Subcutaneous adipose tissue (tissue), 4 donors: ENCODE measurements around the gene ZNF845. TPM values are rescaled to one million over a fixed set of nuclear protein-coding genes. Genes with fewer than 3 reads are reported as not detected.

Experiments used
- total RNA-seq, 4 donors: library from RNA; depleted of rRNA; stranded (reverse); fragments of >200 nt; gene quantifications; one replicate each; pipeline ENCODE4 v1.1.0, GENCODE V29; 2016
- TF ChIP-seq, protein P1 (sequence below): fragments of 450-650 bp; IDR thresholded peaks from one replicate; pipeline ENCODE4 v1.5.1; 2016; ENCODE audit warnings: low read depth, mild to moderate bottlenecking, control low read depth, antibody characterized with exemption, moderate library complexity

ZNF845 gene
- total RNA-seq = 1 to 10 TPM; 7.5 to 9.8 (median 8.4) TPM

GRCh38 chr19:53333463-53334449 lies at the start of gene ZNF845:
ZNF845 (plus strand) TSS chr19:53333749; CDS start chr19:53341308, 7,559 bp downstream.
- TF ChIP-seq, protein P1, sequence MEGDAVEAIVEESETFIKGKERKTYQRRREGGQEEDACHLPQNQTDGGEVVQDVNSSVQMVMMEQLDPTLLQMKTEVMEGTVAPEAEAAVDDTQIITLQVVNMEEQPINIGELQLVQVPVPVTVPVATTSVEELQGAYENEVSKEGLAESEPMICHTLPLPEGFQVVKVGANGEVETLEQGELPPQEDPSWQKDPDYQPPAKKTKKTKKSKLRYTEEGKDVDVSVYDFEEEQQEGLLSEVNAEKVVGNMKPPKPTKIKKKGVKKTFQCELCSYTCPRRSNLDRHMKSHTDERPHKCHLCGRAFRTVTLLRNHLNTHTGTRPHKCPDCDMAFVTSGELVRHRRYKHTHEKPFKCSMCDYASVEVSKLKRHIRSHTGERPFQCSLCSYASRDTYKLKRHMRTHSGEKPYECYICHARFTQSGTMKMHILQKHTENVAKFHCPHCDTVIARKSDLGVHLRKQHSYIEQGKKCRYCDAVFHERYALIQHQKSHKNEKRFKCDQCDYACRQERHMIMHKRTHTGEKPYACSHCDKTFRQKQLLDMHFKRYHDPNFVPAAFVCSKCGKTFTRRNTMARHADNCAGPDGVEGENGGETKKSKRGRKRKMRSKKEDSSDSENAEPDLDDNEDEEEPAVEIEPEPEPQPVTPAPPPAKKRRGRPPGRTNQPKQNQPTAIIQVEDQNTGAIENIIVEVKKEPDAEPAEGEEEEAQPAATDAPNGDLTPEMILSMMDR = no peak

GRCh38 chr19:53285087-53285486 lies 48.5 kb upstream of the ZNF845 start:
- TF ChIP-seq, protein P1 = no peak

GRCh38 chr19:53290758-53291549 lies 42.6 kb upstream of the ZNF845 start:
- TF ChIP-seq, protein P1 = no peak

DNA sequence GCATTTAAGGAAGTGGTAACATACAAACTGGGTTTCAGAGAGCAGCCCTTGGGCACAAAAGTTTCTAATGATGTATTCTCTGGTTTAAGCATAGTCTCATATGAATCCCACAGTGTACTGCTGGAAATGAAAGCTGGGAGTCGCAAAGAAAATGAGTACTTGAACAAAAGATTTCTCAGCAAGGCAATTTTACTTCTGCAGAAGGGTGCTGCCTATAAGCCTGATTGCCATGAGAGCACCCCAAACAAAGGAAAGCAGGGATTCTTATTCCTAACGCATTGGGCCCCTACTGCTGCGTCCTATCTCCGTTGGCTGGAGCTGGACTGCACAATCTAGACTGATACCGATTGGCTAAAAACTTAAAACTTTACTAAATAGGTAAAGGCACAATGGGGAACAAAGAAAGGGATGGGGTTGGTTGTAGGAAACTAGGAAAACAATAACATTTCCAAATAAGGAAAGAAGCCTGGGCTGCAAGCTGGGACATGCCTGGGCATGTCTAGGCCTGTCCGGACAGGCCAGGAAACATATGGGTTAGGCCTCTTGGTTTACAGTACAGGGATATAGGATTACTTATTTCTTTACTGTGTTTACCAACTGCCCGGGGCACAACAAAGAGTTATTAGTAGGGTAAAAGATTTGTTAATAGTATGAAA lies 38.6 kb upstream of the ZNF845 start:
- TF ChIP-seq, protein P1 = no peak

- TF ChIP-seq, protein P1 = no peak
Observed at GRCh38 chr19:53308339-53308811, 25.2 kb upstream of the ZNF845 start.

DNA sequence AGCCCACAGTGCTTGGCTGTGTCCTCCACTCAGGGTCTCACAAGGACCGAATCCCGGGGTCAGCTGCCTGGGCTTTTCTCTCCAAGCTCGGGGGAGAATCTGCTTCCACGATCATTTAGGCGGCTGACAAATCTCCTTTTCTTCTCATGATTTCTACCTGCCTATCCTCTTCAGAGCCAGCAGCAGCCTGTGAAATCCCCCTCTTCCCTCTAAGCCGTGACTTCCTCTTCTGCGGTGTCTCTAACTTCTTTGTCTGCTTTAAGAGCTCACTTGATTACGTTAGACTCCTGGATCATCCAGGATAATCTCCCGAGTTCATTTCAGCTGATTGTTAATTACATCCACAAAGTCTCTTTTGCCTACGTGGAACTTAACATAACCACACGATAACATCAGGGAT lies 22.5 kb upstream of the ZNF845 start:
- TF ChIP-seq, protein P1 = no peak
